Activated T-cell treated with anti-CD3 and anti-CD28 coated beads, Interleukin-2, amount 50 U/mL, for 4 hours (primary cell): ENCODE results near the gene LRRC8D. TPM values are rescaled to one million over a fixed set of nuclear protein-coding genes. Genes with fewer than 3 reads are reported as not detected.

ENCODE experiments used
- ATAC-seq, 2 donors: fragments of 200-7000 bp; cut with Tn5 transposase; one replicate each; pipeline ENCODE4 v1.10.0; 2021
- DNase-seq: peaks from one replicate; pipeline ENCODE4 v3.0.0-alpha.2; 2020
- H3K27me3 Mint-ChIP-seq: one replicate; pipeline ENCODE4 v1.8.0; 2021; ENCODE audit warnings: low read depth, mixed read lengths
- H3K36me3 Mint-ChIP-seq: one replicate; pipeline ENCODE4 v1.8.0; 2022; ENCODE audit warnings: mixed read lengths; ENCODE audit not compliant: insufficient read depth
- H3K4me1 Mint-ChIP-seq: one replicate; pipeline ENCODE4 v1.8.0; 2021; ENCODE audit warnings: low read depth, mixed read lengths
- H3K4me3 Mint-ChIP-seq: one replicate; pipeline ENCODE4 v1.8.0; 2021; ENCODE audit warnings: mild to moderate bottlenecking, moderate library complexity, mixed read lengths
- H3K9me3 Mint-ChIP-seq: one replicate; pipeline ENCODE4 v1.8.0; 2021; ENCODE audit warnings: mixed read lengths
- total RNA-seq, 3 donors: library from RNA; stranded (reverse); gene quantifications; one replicate each; pipeline ENCODE4 v1.2.1, GENCODE V29; 2021

LRRC8D gene
- total RNA-seq, 3 donors from 2014 or later, result 42.1 to 56.7 (median 48.0) TPM

GRCh38 chr1:89815611-89816010 is 5.2 kb upstream of the LRRC8D start:
- Mint-ChIP-seq H3K9me3 (no peaks in the 10 kb centered on the region), H3K36me3 (no peaks in the 10 kb centered on the region), H3K4me1 (peaks cover 14% of the 10 kb centered on the region), H3K4me3 (no peak overlapping the region), H3K27me3 (peaks cover 10% of the 10 kb centered on the region)
- ATAC-seq (no peak), DNase-seq (no peak)

DNA sequence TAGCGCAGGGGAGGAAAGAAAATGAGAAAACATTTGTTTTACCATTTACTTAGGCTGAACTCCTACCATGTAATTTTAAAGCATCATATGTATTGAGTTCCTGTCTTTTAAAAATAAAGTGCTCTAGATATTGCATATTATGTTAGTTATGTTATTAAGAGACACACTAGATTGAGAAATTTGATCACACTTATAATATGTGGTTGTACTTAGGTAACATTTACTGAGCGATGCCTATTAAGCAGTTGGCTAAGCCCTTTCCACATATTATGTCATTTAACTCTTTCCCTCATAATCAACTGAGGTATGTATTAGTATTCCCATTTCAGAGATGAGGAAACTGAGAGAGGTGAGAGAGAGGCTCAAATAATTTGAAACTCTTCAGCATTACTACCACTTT is 4.5 kb upstream of the LRRC8D start:
- Mint-ChIP-seq H3K27me3 (peaks cover 10% of the 10 kb centered on the region), H3K9me3 (no peaks in the 10 kb centered on the region), H3K4me3 (no peak overlapping the region), H3K36me3 (no peaks in the 10 kb centered on the region), H3K4me1 (peaks cover 15% of the 10 kb centered on the region)
- ATAC-seq, result no peak
- no peak for DNase-seq

GRCh38 chr1:89821322-89822108 is 683 bp downstream of the LRRC8D start:
- ATAC-seq (peak; percentile 66 to 73), DNase-seq (peak; percentile 51)
- peaks cover 3% of the 10 kb centered on the region for H3K36me3 Mint-ChIP-seq
- H3K4me1 Mint-ChIP-seq, result peaks cover 27% of the 10 kb centered on the region
- no peaks in the 10 kb centered on the region for H3K27me3 Mint-ChIP-seq
- H3K4me3 Mint-ChIP-seq, result peak overlapping the region; percentile 85
- no peaks in the 10 kb centered on the region for H3K9me3 Mint-ChIP-seq

- no peak for DNase-seq
- Mint-ChIP-seq H3K4me3 (peak overlapping the region; percentile 85), H3K27me3 (no peaks in the 10 kb centered on the region), H3K36me3 (peaks cover 3% of the 10 kb centered on the region), H3K9me3 (no peaks in the 10 kb centered on the region), H3K4me1 (peaks cover 27% of the 10 kb centered on the region)
- ATAC-seq, result no peak
Observed at GRCh38 chr1:89822109-89822962, 1.5 kb downstream of the LRRC8D start.

DNA sequence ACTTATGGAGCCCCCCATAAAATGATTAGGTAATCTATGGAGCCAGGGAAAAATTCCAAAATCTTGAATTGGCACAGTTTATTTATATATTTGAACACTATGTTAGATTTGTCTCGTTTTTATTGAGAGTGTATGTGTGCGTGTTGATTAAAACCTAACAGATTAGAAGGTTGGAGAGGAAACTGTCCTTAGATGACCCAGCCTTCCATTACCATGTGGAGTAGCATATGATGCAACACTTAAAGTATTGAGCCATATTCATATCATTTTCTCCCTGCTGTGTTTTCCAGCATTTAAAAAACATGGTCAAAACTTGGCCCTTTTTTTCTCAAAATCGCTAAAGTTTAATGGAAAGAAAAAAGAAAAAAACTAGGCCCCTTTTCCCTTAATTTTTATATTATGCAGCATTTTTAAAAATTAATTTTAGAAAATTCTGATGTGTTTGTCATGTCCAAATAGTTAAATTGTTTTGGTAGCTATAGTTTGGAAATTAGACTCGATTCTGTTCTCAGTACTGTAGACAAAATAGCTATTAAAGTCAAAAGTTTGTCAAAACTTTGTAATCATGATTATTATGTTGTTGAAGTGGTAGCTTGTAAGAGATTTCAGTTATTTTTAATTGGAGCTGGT is 2.3 kb downstream of the LRRC8D start:
- DNase-seq (no peak), ATAC-seq (no peak)
- Mint-ChIP-seq H3K4me1 (peaks cover 27% of the 10 kb centered on the region), H3K27me3 (no peaks in the 10 kb centered on the region), H3K36me3 (peaks cover 3% of the 10 kb centered on the region), H3K4me3 (no peak overlapping the region), H3K9me3 (no peaks in the 10 kb centered on the region)

DNA sequence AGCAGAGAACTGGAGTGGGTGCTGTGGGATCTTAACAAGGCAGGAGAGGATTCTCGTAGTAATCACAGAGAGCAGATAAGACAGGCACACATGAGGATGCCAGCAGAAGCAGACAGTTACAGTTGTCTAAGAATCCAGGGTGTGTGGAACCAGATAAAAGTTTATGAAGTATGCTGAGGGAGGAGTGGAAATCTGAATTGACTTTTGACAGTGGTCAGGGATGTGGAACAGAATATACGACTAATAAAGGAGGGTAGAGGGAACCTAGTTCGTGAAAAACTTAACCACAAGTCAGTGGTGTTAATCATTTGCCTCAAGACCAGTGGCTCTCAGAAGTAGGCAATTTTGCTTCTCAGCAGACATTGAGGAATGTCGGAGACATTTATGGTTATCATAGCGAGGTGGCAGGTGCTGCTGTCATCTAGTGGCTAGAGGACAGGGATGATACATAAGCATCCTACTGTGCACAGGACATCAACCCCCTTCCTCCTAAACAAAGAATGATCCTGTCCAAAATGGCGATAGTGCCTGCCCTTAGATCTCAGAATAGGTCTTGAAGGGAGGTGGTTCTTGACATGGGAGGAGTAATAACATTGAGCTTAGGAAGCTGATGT is 3.0 kb downstream of the LRRC8D start:
- H3K4me1 Mint-ChIP-seq, result peaks cover 26% of the 10 kb centered on the region
- no peak overlapping the region for H3K4me3 Mint-ChIP-seq
- DNase-seq, result no peak
- H3K36me3 Mint-ChIP-seq, result peaks cover 4% of the 10 kb centered on the region
- H3K27me3 Mint-ChIP-seq, result no peaks in the 10 kb centered on the region
- H3K9me3 Mint-ChIP-seq, result no peaks in the 10 kb centered on the region
- ATAC-seq, result no peak

GRCh38 chr1:89826594-89826993 is 5.8 kb downstream of the LRRC8D start:
- H3K36me3 Mint-ChIP-seq, result peaks cover 4% of the 10 kb centered on the region
- no peaks in the 10 kb centered on the region for H3K9me3 Mint-ChIP-seq
- H3K4me3 Mint-ChIP-seq, result no peak overlapping the region
- H3K27me3 Mint-ChIP-seq, result no peaks in the 10 kb centered on the region
- DNase-seq, result no peak
- no peak for ATAC-seq
- H3K4me1 Mint-ChIP-seq, result peaks cover 12% of the 10 kb centered on the region

DNA sequence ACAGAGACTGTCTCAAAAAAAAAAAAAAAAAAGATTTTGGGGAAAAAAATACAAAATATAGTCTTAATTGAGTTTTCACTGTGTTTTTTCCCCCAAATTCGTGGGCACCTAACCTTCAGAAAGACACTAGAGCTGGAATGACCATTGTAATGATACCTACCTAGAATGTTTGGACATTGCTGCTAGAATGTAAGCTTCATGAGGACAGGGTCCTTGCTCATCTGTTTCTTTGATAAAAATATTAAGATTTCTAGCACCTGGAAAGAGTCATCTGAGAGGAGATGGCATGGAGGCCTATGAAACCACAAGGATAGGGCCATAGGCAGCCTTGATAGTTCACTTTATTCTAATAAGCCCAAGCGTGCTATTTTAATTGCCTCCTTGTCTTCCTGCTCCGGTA is 6.5 kb downstream of the LRRC8D start:
- H3K36me3 Mint-ChIP-seq, result peaks cover 4% of the 10 kb centered on the region
- no peak for ATAC-seq

GRCh38 chr1:89827902-89828301 is 7.1 kb downstream of the LRRC8D start:
- Mint-ChIP-seq H3K9me3 (no peaks in the 10 kb centered on the region), H3K4me1 (peaks cover 5% of the 10 kb centered on the region), H3K27me3 (no peaks in the 10 kb centered on the region), H3K36me3 (peaks cover 4% of the 10 kb centered on the region), H3K4me3 (no peak overlapping the region)
- ATAC-seq (no peak), DNase-seq (no peak)

More for the DNA sequence above, 6.5 kb downstream of the LRRC8D start:
- H3K4me3 Mint-ChIP-seq, result no peak overlapping the region
- H3K27me3 Mint-ChIP-seq, result no peaks in the 10 kb centered on the region
- peaks cover 6% of the 10 kb centered on the region for H3K4me1 Mint-ChIP-seq
- no peaks in the 10 kb centered on the region for H3K9me3 Mint-ChIP-seq
- no peak for DNase-seq

GRCh38 chr1:89829186-89829585 is 8.4 kb downstream of the LRRC8D start:
- no peaks in the 10 kb centered on the region for H3K9me3 Mint-ChIP-seq
- H3K4me1 Mint-ChIP-seq, result peaks cover 1% of the 10 kb centered on the region
- no peak for ATAC-seq
- no peak for DNase-seq
- no peak overlapping the region for H3K4me3 Mint-ChIP-seq
- H3K27me3 Mint-ChIP-seq, result no peaks in the 10 kb centered on the region
- peaks cover 4% of the 10 kb centered on the region for H3K36me3 Mint-ChIP-seq

DNA sequence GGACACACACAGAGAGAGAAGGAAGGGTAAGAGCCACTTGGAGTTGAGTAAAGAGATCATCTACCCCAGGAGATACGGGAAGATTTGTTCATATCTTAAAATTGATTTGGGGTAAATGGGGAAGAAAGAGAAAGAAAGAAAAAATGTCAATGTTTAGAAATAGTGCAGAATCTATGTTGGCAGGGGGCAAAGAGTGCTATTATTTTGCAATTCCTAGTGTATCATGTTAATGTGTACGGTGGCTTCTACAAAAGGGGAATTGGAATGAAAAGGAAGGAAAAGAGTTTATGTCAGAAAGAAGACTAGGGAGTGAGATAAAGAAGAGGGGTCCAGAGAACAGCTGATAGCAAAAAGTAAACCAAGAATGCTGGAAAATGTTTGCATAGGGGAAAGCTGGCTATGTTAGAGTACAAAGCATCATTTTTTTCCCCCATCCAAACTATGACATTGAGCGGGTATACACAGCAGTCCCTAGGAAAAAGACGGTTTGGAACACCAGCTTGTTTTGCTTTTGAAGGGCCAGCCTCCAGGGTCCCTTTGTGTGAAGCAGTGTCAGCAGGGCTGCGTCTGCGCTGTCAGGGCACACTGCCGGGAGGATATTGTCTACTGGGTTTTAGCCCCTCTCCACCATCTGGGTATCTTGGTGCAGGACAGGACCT is 10.8 kb downstream of the LRRC8D start:
- Mint-ChIP-seq H3K4me1 (peaks cover 8% of the 10 kb centered on the region), H3K36me3 (peaks cover 1% of the 10 kb centered on the region), H3K27me3 (no peaks in the 10 kb centered on the region), H3K9me3 (no peaks in the 10 kb centered on the region), H3K4me3 (no peak overlapping the region)
- DNase-seq (no peak), ATAC-seq (no peak)

GRCh38 chr1:89832496-89833127 is 11.8 kb downstream of the LRRC8D start:
- Mint-ChIP-seq H3K4me1 (peaks cover 10% of the 10 kb centered on the region), H3K9me3 (no peaks in the 10 kb centered on the region), H3K4me3 (no peak overlapping the region), H3K36me3 (peaks cover 1% of the 10 kb centered on the region), H3K27me3 (no peaks in the 10 kb centered on the region)
- ATAC-seq (no peak), DNase-seq (no peak)

- Mint-ChIP-seq H3K36me3 (no peaks in the 10 kb centered on the region), H3K27me3 (no peaks in the 10 kb centered on the region), H3K4me1 (peaks cover 10% of the 10 kb centered on the region), H3K4me3 (no peak overlapping the region), H3K9me3 (no peaks in the 10 kb centered on the region)
- ATAC-seq, result no peak
- no peak for DNase-seq
Observed at GRCh38 chr1:89833183-89834082, 12.6 kb downstream of the LRRC8D start.
